Osteocyte (in vitro differentiated cells): Measurements from ENCODE around the gene LINC00305. TPM values are rescaled to one million over a fixed set of nuclear protein-coding genes. Genes with fewer than 3 reads are reported as not detected.

Experiments
- DNase-seq: peaks from one replicate; pipeline ENCODE4 v3.0.0; 2021; ENCODE audit warnings: mixed read lengths; ENCODE audit not compliant: unreplicated experiment; ENCODE audit errors: extremely low spot score
- H3K27ac Mint-ChIP-seq: one replicate; pipeline ENCODE4 v1.8.0; 2021; ENCODE audit warnings: mild to moderate bottlenecking, mixed read lengths; ENCODE audit not compliant: unreplicated experiment
- H3K27me3 Mint-ChIP-seq: one replicate; pipeline ENCODE4 v1.8.0; 2021; ENCODE audit warnings: mixed read lengths; ENCODE audit not compliant: unreplicated experiment
- H3K36me3 Mint-ChIP-seq: one replicate; pipeline ENCODE4 v1.8.0; 2021; ENCODE audit warnings: mixed read lengths; ENCODE audit not compliant: unreplicated experiment
- H3K4me1 Mint-ChIP-seq: one replicate; pipeline ENCODE4 v1.8.0; 2021; ENCODE audit warnings: mixed read lengths; ENCODE audit not compliant: unreplicated experiment
- H3K4me3 Mint-ChIP-seq: one replicate; pipeline ENCODE4 v1.8.0; 2021; ENCODE audit warnings: mild to moderate bottlenecking, moderate library complexity, mixed read lengths; ENCODE audit not compliant: unreplicated experiment
- H3K9me3 Mint-ChIP-seq: one replicate; pipeline ENCODE4 v1.8.0; 2021; ENCODE audit warnings: mixed read lengths; ENCODE audit not compliant: unreplicated experiment
- total RNA-seq: library from RNA; stranded (reverse); gene quantifications from 2 replicates; pipeline ENCODE4 v1.2.1, GENCODE V29; 2021
- TF ChIP-seq, protein P1 (sequence below): fragments of 200-600 bp; sonication (generic); IDR thresholded peaks from 2 replicates; pipeline ENCODE4 v1.5.0; 2021; ENCODE audit warnings: antibody characterized with exemption, mild to moderate bottlenecking, moderate library complexity

The LINC00305 gene
- total RNA-seq, 1 donor from 2014 or later = not detected

GRCh38 chr18:64119916-64120315 is 29.0 kb downstream of the LINC00305 start:
- no peak for DNase-seq
- Mint-ChIP-seq H3K4me1 (no peaks in the 10 kb centered on the region), H3K4me3 (no peak overlapping the region), H3K36me3 (no peaks in the 10 kb centered on the region), H3K27ac (no peak overlapping the region), H3K9me3 (no peaks in the 10 kb centered on the region), H3K27me3 (peaks cover 15% of the 10 kb centered on the region)
- TF ChIP-seq, protein P1, sequence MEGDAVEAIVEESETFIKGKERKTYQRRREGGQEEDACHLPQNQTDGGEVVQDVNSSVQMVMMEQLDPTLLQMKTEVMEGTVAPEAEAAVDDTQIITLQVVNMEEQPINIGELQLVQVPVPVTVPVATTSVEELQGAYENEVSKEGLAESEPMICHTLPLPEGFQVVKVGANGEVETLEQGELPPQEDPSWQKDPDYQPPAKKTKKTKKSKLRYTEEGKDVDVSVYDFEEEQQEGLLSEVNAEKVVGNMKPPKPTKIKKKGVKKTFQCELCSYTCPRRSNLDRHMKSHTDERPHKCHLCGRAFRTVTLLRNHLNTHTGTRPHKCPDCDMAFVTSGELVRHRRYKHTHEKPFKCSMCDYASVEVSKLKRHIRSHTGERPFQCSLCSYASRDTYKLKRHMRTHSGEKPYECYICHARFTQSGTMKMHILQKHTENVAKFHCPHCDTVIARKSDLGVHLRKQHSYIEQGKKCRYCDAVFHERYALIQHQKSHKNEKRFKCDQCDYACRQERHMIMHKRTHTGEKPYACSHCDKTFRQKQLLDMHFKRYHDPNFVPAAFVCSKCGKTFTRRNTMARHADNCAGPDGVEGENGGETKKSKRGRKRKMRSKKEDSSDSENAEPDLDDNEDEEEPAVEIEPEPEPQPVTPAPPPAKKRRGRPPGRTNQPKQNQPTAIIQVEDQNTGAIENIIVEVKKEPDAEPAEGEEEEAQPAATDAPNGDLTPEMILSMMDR = peak; percentile 45

DNA sequence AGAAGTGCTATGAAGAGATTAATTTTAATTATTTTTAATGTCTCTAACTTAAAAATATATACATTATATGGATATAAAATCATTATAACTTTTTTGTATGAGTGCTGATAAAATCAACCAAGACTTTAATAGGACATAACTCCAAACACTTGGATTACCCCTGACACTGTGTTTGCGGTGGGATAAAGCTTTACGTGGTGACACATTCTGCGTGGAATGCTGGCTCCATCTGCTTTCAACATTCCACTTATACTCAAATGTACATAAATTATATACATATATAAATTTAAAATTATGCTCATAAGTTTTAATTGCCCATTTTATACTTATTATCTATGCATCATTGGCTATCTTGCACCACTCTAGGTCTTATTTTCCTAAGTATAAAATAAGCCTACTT is 30.5 kb downstream of the LINC00305 start:
- Mint-ChIP-seq H3K4me3 (no peak overlapping the region), H3K36me3 (no peaks in the 10 kb centered on the region), H3K27ac (no peak overlapping the region), H3K4me1 (no peaks in the 10 kb centered on the region), H3K27me3 (peaks cover 12% of the 10 kb centered on the region), H3K9me3 (no peaks in the 10 kb centered on the region)
- DNase-seq = no peak
- TF ChIP-seq, protein P1 = no peak

GRCh38 chr18:64116571-64117175 is 32.2 kb downstream of the LINC00305 start:
- Mint-ChIP-seq H3K4me3 (no peak overlapping the region), H3K4me1 (no peaks in the 10 kb centered on the region), H3K9me3 (no peaks in the 10 kb centered on the region), H3K27ac (no peak overlapping the region), H3K36me3 (no peaks in the 10 kb centered on the region), H3K27me3 (peaks cover 7% of the 10 kb centered on the region)
- TF ChIP-seq, protein P1 = no peak
- DNase-seq = no peak

- Mint-ChIP-seq H3K36me3 (no peaks in the 10 kb centered on the region), H3K4me3 (no peak overlapping the region), H3K27ac (no peak overlapping the region), H3K27me3 (peaks cover 7% of the 10 kb centered on the region), H3K9me3 (no peaks in the 10 kb centered on the region), H3K4me1 (no peaks in the 10 kb centered on the region)
- TF ChIP-seq, protein P1 = no peak
- DNase-seq = no peak
Measured at GRCh38 chr18:64115881-64116280, 33.0 kb downstream of the LINC00305 start.

DNA sequence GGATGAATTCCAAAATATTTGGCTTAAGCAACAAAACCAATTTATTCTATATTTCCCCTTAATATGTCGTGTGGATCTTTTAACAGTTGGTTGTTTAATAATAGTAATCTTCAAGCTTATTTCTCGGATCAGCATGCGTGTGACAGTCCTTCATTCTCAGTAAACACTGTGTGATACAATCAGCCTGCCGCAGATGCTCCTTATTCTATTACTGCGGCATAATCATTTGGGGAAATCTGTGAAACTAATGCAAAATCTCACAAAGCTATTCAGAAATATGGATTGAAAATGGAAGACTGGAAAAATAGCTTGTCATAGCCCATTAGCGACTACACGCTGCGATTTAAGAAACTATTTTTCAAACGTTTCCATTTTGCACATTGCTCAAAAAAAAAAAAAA is 36.9 kb downstream of the LINC00305 start:
- no peak overlapping the region for H3K27ac Mint-ChIP-seq
- no peaks in the 10 kb centered on the region for H3K9me3 Mint-ChIP-seq
- H3K4me3 Mint-ChIP-seq = no peak overlapping the region
- no peak for DNase-seq
- no peaks in the 10 kb centered on the region for H3K4me1 Mint-ChIP-seq
- no peaks in the 10 kb centered on the region for H3K27me3 Mint-ChIP-seq
- H3K36me3 Mint-ChIP-seq = no peaks in the 10 kb centered on the region
- TF ChIP-seq, protein P1 = no peak
